SK-N-SH (cell line): Measurements from ENCODE around the gene CFAP43. TPM values are rescaled to one million over a fixed set of nuclear protein-coding genes. Genes with fewer than 3 reads are reported as not detected.

Experiments used
- CTCF ChIA-PET: fragments of 300-600, 350-600 bp; formaldehyde crosslinking; extraction: SDS; loops from one replicate; lab custom pipeline; 2021; lab: Yijun Ruan, JAX
- POLR2A ChIA-PET: fragments of 350-600 bp; sonication (Branson Sonifier 250); formaldehyde crosslinking; extraction: SDS; loops from one replicate; lab custom pipeline; 2020; ENCODE audit warnings: antibody characterized with exemption, inconsistent platforms; lab: Yijun Ruan, JAX
- DNase-seq: peaks from one replicate; pipeline ENCODE4 v3.0.0; 2012
- H2AFZ ChIP-seq: fragments of 200-600 bp; sonication (generic); 2 replicates; pipeline ENCODE4 v1.8.1; 2016; ENCODE audit warnings: antibody characterized with exemption, mild to moderate bottlenecking, low read depth
- H3F3A ChIP-seq: fragments of 200-600 bp; sonication (generic); replicated peaks from 2 replicates; pipeline ENCODE3; 2016; ENCODE audit warnings: antibody characterized with exemption, mild to moderate bottlenecking; ENCODE audit not compliant: insufficient read depth
- H3K27ac ChIP-seq, 2 experiments: fragments of 200-500 bp in 1 of 2; fragments of 200-600 bp in 1 of 2; sonication (Bioruptor generic) in 1 of 2; sonication (generic), shearing (Covaris generic) in 1 of 2; 2 replicates each; pipeline versions ENCODE4 v1.5.1 to v1.6.1; 2014 to 2016; ENCODE audit warnings: low read depth in 2 of 2, inconsistent platforms in 1 of 2, low read length in 1 of 2, mild to moderate bottlenecking in 1 of 2, mixed read lengths in 1 of 2
- H3K27me3 ChIP-seq: fragments of 200-600 bp; sonication (generic), shearing (Covaris generic); 2 replicates; pipeline ENCODE4 v1.6.1; 2016; ENCODE audit warnings: mixed run types; ENCODE audit not compliant: insufficient read depth
- H3K36me3 ChIP-seq, 2 experiments: fragments of 200-500 bp in 1 of 2; fragments of 200-600 bp in 1 of 2; sonication (Bioruptor generic) in 1 of 2; sonication (generic) in 1 of 2; replicated peaks in 1 of 2; 2 replicates each; pipeline versions ENCODE3 to v1.5.1; 2014 to 2016; ENCODE audit warnings: low read length in 1 of 2, mild to moderate bottlenecking in 1 of 2; ENCODE audit not compliant: insufficient read depth in 2 of 2, control insufficient read depth in 1 of 2
- H3K4me1 ChIP-seq, 2 experiments: fragments of 200-500 bp in 1 of 2; fragments of 200-600 bp in 1 of 2; sonication (Bioruptor generic) in 1 of 2; sonication (generic), shearing (Covaris generic) in 1 of 2; 2 replicates each; pipeline versions ENCODE4 v1.5.1 to v1.6.1; 2014 to 2016; ENCODE audit warnings: low read depth in 1 of 2, low read length in 1 of 2, mixed run types in 1 of 2; ENCODE audit not compliant: insufficient read depth in 2 of 2, control insufficient read depth in 1 of 2
- H3K4me2 ChIP-seq: fragments of 200-600 bp; sonication (generic), shearing (Covaris generic); 2 replicates; pipeline ENCODE4 v1.6.1; 2017; ENCODE audit warnings: mixed run types
- H3K4me3 ChIP-seq, 2 experiments: fragments of 200-500 bp in 1 of 2; fragments of 200-600 bp in 1 of 2; sonication (Bioruptor generic) in 1 of 2; sonication (generic), shearing (Covaris generic) in 1 of 2; 2 replicates each; pipeline versions ENCODE4 v1.5.1 to v1.8.1; 2014 to 2016; ENCODE audit warnings: low read depth in 2 of 2, inconsistent platforms in 1 of 2, low read length in 1 of 2, mild to moderate bottlenecking in 1 of 2, mixed read lengths in 1 of 2, moderate library complexity in 1 of 2
- H3K79me2 ChIP-seq: fragments of 200-600 bp; sonication (generic); 2 replicates; pipeline ENCODE4 v1.8.1; 2017; ENCODE audit warnings: mild to moderate bottlenecking; ENCODE audit not compliant: insufficient read depth
- H3K9ac ChIP-seq: fragments of 200-600 bp; sonication (generic); 2 replicates; pipeline ENCODE4 v1.6.1; 2017; ENCODE audit warnings: mixed run types
- H3K9me2 ChIP-seq: fragments of 200-600 bp; sonication (generic); 2 replicates; pipeline ENCODE4 v1.6.1; 2017; ENCODE audit warnings: mixed run types
- H3K9me3 ChIP-seq: fragments of 200-600 bp; sonication (generic); 2 replicates; pipeline ENCODE4 v1.6.1; 2017; ENCODE audit warnings: mixed run types, mild to moderate bottlenecking, moderate library complexity
- H4K20me1 ChIP-seq: fragments of 200-600 bp; sonication (generic); 2 replicates; pipeline ENCODE4 v1.6.1; 2017; ENCODE audit warnings: mild to moderate bottlenecking, mixed run types; ENCODE audit not compliant: insufficient read depth
- ELF1 ChIP-seq: IDR thresholded peaks from 2 replicates; pipeline ENCODE4 v1.4.0; 2012
- FOXJ3 ChIP-seq: sonication (generic); formaldehyde crosslinking; IDR thresholded peaks from 2 replicates; pipeline ENCODE4 v1.5.1; 2020; ENCODE audit warnings: mild to moderate bottlenecking, missing genetic modification reagents
- FOXM1 ChIP-seq: IDR thresholded peaks from 2 replicates; pipeline ENCODE4 v1.4.0; 2012; ENCODE audit warnings: low read depth, mild to moderate bottlenecking
- GABPA ChIP-seq: IDR thresholded peaks from 2 replicates; pipeline ENCODE4 v1.4.0; 2012; ENCODE audit warnings: low read depth, mild to moderate bottlenecking
- JUND ChIP-seq: IDR thresholded peaks from 2 replicates; pipeline ENCODE4 v1.4.0; 2012
- MEF2A ChIP-seq: IDR thresholded peaks from 2 replicates; pipeline ENCODE4 v1.4.0; 2012; ENCODE audit warnings: low read depth, borderline replicate concordance
- MXI1 ChIP-seq: IDR thresholded peaks from 2 replicates; pipeline ENCODE4 v1.6.1; 2012; ENCODE audit warnings: mild to moderate bottlenecking, low read depth, low read length, improper control_type of control experiment
- NFIC ChIP-seq: IDR thresholded peaks from 2 replicates; pipeline ENCODE4 v1.4.0; 2012; ENCODE audit warnings: borderline replicate concordance
- RFX5 ChIP-seq: IDR thresholded peaks from 2 replicates; pipeline ENCODE4 v1.6.1; 2012; ENCODE audit warnings: mild to moderate bottlenecking, improper control_type of control experiment, low read length
- RXRA ChIP-seq: IDR thresholded peaks from 2 replicates; pipeline ENCODE4 v1.4.0; 2012; ENCODE audit warnings: low read depth, mild to moderate bottlenecking, borderline replicate concordance
- SMC3 ChIP-seq: IDR thresholded peaks from 2 replicates; pipeline ENCODE4 v1.6.1; 2012; ENCODE audit warnings: low read depth, low read length, improper control_type of control experiment
- WGBS: methylation state at CpG from one replicate; pipeline ENCODE4 v1.1.6; 2017; ENCODE audit warnings: low lambda C conversion rate; 5-methylcytosine and 5-hydroxymethylcytosine counted together
- polyA plus RNA-seq, 3 experiments: library from polyadenylated mRNA; depleted of rRNA; stranded (reverse); fragments of >200 nt; gene quantifications; 2 replicates each; pipeline ENCODE4 v1.2.3, GENCODE V29; 2012
- TF ChIP-seq, protein P1 (sequence below): fragments of 200-600 bp; sonication (generic); IDR thresholded peaks from 2 replicates; pipeline ENCODE4 v1.6.1; 2017; ENCODE audit warnings: antibody characterized with exemption, mild to moderate bottlenecking, moderate library complexity
- TF ChIP-seq, protein P2 (sequence below): IDR thresholded peaks from 2 replicates; pipeline ENCODE4 v1.4.0; 2012; ENCODE audit warnings: low read depth
- TF ChIP-seq, protein P3 (sequence below): IDR thresholded peaks from 2 replicates; pipeline ENCODE4 v1.4.0; 2012; ENCODE audit warnings: low read depth, borderline replicate concordance
- TF ChIP-seq, protein P4 (sequence below): fragments of 150-350 bp; IDR thresholded peaks from 2 replicates; pipeline ENCODE4 v1.6.1; 2017; ENCODE audit warnings: antibody characterized with exemption, low read length, low read depth, borderline replicate concordance
- TF ChIP-seq, protein P5 (sequence below): IDR thresholded peaks from 2 replicates; pipeline ENCODE4; 2012

Gene CFAP43
- polyA plus RNA-seq, 1 of the 3 experiments (the other 2 are of a cell fraction) = 0.35 TPM

DNA sequence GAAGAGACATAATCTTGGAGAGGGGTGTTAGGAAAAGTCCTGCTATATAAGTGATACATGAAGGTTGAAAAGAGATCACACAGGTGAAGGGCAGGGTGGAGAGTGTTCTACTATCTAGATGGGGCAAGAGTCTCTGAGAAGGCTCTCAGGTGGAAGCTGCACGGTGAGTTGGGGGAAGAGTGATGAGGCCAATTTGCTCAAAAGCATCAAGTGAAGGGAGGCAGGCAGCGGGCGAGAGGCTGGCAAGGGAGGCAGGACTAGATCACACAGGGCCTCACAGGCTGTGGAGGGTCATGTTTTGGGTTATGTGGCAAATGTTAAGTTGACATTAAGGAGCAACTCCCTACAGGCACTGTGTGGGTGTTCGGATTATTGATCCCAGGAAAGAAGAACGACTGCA, 143.9 kb downstream of the CFAP43 start (continued):
- TF ChIP-seq, protein P1, sequence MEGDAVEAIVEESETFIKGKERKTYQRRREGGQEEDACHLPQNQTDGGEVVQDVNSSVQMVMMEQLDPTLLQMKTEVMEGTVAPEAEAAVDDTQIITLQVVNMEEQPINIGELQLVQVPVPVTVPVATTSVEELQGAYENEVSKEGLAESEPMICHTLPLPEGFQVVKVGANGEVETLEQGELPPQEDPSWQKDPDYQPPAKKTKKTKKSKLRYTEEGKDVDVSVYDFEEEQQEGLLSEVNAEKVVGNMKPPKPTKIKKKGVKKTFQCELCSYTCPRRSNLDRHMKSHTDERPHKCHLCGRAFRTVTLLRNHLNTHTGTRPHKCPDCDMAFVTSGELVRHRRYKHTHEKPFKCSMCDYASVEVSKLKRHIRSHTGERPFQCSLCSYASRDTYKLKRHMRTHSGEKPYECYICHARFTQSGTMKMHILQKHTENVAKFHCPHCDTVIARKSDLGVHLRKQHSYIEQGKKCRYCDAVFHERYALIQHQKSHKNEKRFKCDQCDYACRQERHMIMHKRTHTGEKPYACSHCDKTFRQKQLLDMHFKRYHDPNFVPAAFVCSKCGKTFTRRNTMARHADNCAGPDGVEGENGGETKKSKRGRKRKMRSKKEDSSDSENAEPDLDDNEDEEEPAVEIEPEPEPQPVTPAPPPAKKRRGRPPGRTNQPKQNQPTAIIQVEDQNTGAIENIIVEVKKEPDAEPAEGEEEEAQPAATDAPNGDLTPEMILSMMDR = no peak

DNA sequence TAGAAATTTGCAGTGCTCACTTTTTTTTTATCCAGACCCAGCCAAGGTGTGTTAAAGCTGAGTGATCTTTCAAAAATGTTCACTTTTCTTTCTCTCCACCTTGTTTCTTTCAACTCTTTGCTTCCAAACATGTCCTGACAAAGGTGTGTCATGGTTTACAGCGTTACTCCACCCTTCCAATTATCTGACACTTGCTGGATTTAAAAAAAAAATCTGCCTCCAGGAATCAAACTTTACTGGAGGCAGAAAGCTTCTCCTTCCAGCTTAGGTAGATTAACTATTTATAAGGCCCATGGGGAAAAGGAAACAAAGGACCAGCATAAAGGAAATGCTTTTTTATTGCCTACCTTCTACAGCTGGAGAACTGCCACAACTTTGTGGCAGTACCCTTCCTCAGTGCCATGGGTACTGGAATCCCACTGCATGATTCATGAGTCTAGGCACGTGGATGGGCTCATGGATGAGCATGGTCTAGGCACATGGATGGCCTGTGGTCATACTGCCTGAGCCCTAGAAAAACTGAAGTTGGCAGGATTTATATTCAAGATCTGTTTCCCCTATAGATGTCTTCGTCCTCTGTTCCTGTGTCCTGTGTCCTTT, 146.3 kb downstream of the CFAP43 start, which contains the start of gene COL17A1:
Gene COL17A1, minus strand, starts transcription at position 80 of the 600 bp plus-strand sequence. CDS start 5,207 bp downstream, outside the sequence.
- Histone ChIP-seq H3K9ac (no peak within 1 kb of the TSS), H3K9me3 (no peaks in the 10 kb centered on the region), H4K20me1 (no peaks in the 10 kb centered on the region), H3K4me2 (no peak within 1 kb of the TSS), H3K79me2 (no peaks in the 10 kb centered on the region), H3F3A (no peaks in the 10 kb centered on the region), H2AFZ (no peak within 1 kb of the TSS; the same call in 1 of the 2 replicates), H3K36me3 (no peaks in the 10 kb centered on the region), H3K27me3 (no peaks in the 10 kb centered on the region), H3K9me2 (no peaks in the 10 kb centered on the region), H3K4me3 (no peak within 1 kb of the TSS), H3K4me1 (no peaks in the 10 kb centered on the region), H3K27ac (no peak within 1 kb of the TSS)
- ChIA-PET POLR2A (no interaction called here), CTCF (no interaction called here)
- WGBS = 85% methylated on average over 2 of the region's 3 CpGs
- TF ChIP-seq RFX5 = no peak
- no peak for TF ChIP-seq JUND
- no peak for TF ChIP-seq SMC3
- TF ChIP-seq GABPA = no peak
- TF ChIP-seq, protein P2, sequence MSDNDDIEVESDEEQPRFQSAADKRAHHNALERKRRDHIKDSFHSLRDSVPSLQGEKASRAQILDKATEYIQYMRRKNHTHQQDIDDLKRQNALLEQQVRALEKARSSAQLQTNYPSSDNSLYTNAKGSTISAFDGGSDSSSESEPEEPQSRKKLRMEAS = no peak
- TF ChIP-seq FOXM1 = no peak
- TF ChIP-seq, protein P1 = no peak
- no peak for TF ChIP-seq ELF1
- no peak for TF ChIP-seq FOXJ3 (CRISPR knock-in tag)
- no peak for TF ChIP-seq NFIC
- no peak for TF ChIP-seq MEF2A
- TF ChIP-seq, protein P3, sequence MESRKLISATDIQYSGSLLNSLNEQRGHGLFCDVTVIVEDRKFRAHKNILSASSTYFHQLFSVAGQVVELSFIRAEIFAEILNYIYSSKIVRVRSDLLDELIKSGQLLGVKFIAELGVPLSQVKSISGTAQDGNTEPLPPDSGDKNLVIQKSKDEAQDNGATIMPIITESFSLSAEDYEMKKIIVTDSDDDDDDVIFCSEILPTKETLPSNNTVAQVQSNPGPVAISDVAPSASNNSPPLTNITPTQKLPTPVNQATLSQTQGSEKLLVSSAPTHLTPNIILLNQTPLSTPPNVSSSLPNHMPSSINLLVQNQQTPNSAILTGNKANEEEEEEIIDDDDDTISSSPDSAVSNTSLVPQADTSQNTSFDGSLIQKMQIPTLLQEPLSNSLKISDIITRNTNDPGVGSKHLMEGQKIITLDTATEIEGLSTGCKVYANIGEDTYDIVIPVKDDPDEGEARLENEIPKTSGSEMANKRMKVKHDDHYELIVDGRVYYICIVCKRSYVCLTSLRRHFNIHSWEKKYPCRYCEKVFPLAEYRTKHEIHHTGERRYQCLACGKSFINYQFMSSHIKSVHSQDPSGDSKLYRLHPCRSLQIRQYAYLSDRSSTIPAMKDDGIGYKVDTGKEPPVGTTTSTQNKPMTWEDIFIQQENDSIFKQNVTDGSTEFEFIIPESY = no peak
- TF ChIP-seq, protein P4, sequence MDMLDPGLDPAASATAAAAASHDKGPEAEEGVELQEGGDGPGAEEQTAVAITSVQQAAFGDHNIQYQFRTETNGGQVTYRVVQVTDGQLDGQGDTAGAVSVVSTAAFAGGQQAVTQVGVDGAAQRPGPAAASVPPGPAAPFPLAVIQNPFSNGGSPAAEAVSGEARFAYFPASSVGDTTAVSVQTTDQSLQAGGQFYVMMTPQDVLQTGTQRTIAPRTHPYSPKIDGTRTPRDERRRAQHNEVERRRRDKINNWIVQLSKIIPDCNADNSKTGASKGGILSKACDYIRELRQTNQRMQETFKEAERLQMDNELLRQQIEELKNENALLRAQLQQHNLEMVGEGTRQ = no peak
- TF ChIP-seq, protein P5, sequence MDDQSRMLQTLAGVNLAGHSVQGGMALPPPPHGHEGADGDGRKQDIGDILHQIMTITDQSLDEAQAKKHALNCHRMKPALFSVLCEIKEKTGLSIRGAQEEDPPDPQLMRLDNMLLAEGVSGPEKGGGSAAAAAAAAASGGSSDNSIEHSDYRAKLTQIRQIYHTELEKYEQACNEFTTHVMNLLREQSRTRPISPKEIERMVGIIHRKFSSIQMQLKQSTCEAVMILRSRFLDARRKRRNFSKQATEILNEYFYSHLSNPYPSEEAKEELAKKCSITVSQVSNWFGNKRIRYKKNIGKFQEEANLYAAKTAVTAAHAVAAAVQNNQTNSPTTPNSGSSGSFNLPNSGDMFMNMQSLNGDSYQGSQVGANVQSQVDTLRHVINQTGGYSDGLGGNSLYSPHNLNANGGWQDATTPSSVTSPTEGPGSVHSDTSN = no peak
- no peak for TF ChIP-seq RXRA
- TF ChIP-seq MXI1 = no peak
- no peak for DNase-seq
